MM.1S (cell line): ENCODE results near the gene PLVAP.

Experiments
- DNase-seq: peaks from one replicate; pipeline ENCODE4 v3.0.0-alpha.2; 2015
- H2AFZ ChIP-seq: fragments of 300-600 bp; sonication (generic); 2 replicates; pipeline ENCODE4 v1.6.0; 2016; ENCODE audit warnings: antibody characterized with exemption, low read length
- H3F3A ChIP-seq: fragments of 300-600 bp; sonication (generic); 2 replicates; pipeline ENCODE4 v1.6.1; 2016; ENCODE audit warnings: mild to moderate bottlenecking, antibody characterized with exemption, low read length, moderate library complexity, mixed read lengths; ENCODE audit not compliant: insufficient read depth
- H3K27ac ChIP-seq: fragments of 300-600 bp; sonication (generic); 2 replicates; pipeline ENCODE4 v1.5.1; 2016; ENCODE audit warnings: mild to moderate bottlenecking, low read length
- H3K27me3 ChIP-seq: fragments of 300-600 bp; sonication (generic); replicated peaks from 2 replicates; pipeline ENCODE4 v1.6.0; 2016; ENCODE audit warnings: low read length; ENCODE audit not compliant: insufficient read depth
- H3K36me3 ChIP-seq: fragments of 300-600 bp; sonication (generic); replicated peaks from 2 replicates; pipeline ENCODE4 v1.6.1; 2016; ENCODE audit warnings: mild to moderate bottlenecking, low read length, mixed read lengths; ENCODE audit not compliant: insufficient read depth
- H3K4me1 ChIP-seq: fragments of 300-600 bp; sonication (generic); 2 replicates; pipeline ENCODE4 v1.6.1; 2016; ENCODE audit warnings: low read length, mixed read lengths
- H3K4me2 ChIP-seq: fragments of 300-600 bp; sonication (generic); 2 replicates; pipeline ENCODE4 v1.6.0; 2016; ENCODE audit warnings: low read depth, low read length
- H3K4me3 ChIP-seq: fragments of 300-600 bp; sonication (generic); 2 replicates; pipeline ENCODE4 v1.5.1; 2016; ENCODE audit warnings: low read length, mixed read lengths
- H3K79me2 ChIP-seq: fragments of 300-600 bp; sonication (generic); 2 replicates; pipeline ENCODE4 v1.6.1; 2016; ENCODE audit warnings: mixed run types, low read length, mixed read lengths
- H3K9ac ChIP-seq: fragments of 300-600 bp; sonication (generic); 2 replicates; pipeline ENCODE4 v1.6.1; 2016; ENCODE audit warnings: low read length, mixed read lengths
- H3K9me2 ChIP-seq: fragments of 300-600 bp; sonication (generic); replicated peaks from 2 replicates; pipeline ENCODE4 v1.6.1; 2016; ENCODE audit warnings: mild to moderate bottlenecking, low read length, mixed read lengths; ENCODE audit not compliant: insufficient read depth
- H3K9me3 ChIP-seq: fragments of 300-600 bp; sonication (generic); replicated peaks from 2 replicates; pipeline ENCODE4 v1.6.1; 2016; ENCODE audit warnings: mild to moderate bottlenecking, low read length, mixed read lengths; ENCODE audit not compliant: insufficient read depth
- H4K20me1 ChIP-seq: fragments of 300-600 bp; sonication (generic); 2 replicates; pipeline ENCODE4 v1.6.1; 2016; ENCODE audit warnings: mild to moderate bottlenecking, low read length, moderate library complexity, mixed read lengths; ENCODE audit not compliant: insufficient read depth
- CTCF ChIP-seq: fragments of 300-600 bp; sonication (generic); IDR thresholded peaks from 2 replicates; pipeline ENCODE4 v1.5.1; 2016; ENCODE audit warnings: antibody characterized with exemption, low read length, mixed read lengths
- EZH2 ChIP-seq: fragments of 300-600 bp; sonication (generic); optimal IDR thresholded peaks from 2 replicates; pipeline ENCODE3; 2017; ENCODE audit warnings: low read depth, mild to moderate bottlenecking, antibody characterized with exemption, low read length, mixed read lengths
- EZH2phosphoT487 ChIP-seq: fragments of 300-600 bp; sonication (generic); IDR thresholded peaks from 2 replicates; pipeline ENCODE4 v1.6.1; 2018; ENCODE audit warnings: antibody characterized with exemption, low read length

The PLVAP gene

GRCh38 chr19:17419154-17419620 lies 42.0 kb upstream of the PLVAP start:
- H3K27me3 ChIP-seq, result no peaks in the 10 kb centered on the region
- DNase-seq, result no peak
- H3K9me3 ChIP-seq, result no peaks in the 10 kb centered on the region
- H3K36me3 ChIP-seq, result no peaks in the 10 kb centered on the region
- peaks cover 14% of the 10 kb centered on the region for H3F3A ChIP-seq
- peak overlapping the region; percentile 77 for H3K4me3 ChIP-seq
- H3K4me1 ChIP-seq, result peaks cover 3% of the 10 kb centered on the region; the same call in 1 of the 2 replicates
- peak overlapping the region; percentile 54; the same call in 1 of the 2 replicates for H3K9ac ChIP-seq
- TF ChIP-seq CTCF, result no peak
- TF ChIP-seq EZH2, result no peak
- TF ChIP-seq EZH2phosphoT487, result no peak
- no peaks in the 10 kb centered on the region for H3K9me2 ChIP-seq
- no peaks in the 10 kb centered on the region for H4K20me1 ChIP-seq
- H2AFZ ChIP-seq, result peak overlapping the region; percentile 88
- no peaks in the 10 kb centered on the region for H3K79me2 ChIP-seq
- peak overlapping the region; percentile 86 for H3K4me2 ChIP-seq
- peak overlapping the region; percentile 49; the same call in 1 of the 2 replicates for H3K27ac ChIP-seq

DNA sequence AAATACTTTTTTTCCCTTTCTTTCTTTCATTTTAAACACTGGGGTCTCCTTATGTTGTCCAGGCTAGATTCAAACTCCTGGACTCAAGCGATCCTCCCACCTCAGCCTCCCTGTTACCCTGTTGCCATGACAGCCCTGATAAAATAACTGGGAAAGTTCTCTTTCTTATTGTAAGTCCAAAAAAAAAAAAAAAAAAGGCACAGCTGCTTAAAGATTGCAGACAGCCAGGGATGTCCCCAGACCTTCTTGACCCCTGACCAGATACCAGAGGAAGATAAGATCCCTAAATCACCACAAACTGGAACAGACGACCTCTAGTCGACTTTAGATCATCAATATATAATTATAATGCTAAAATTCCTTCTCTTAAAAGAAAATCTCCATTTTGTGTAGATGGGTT lies 41.6 kb upstream of the PLVAP start:
- no peak for DNase-seq
- Histone ChIP-seq H3F3A (peaks cover 14% of the 10 kb centered on the region), H3K36me3 (no peaks in the 10 kb centered on the region), H3K9me2 (no peaks in the 10 kb centered on the region), H3K4me3 (no peak overlapping the region), H3K27me3 (no peaks in the 10 kb centered on the region), H3K4me1 (peaks cover 3% of the 10 kb centered on the region; the same call in 1 of the 2 replicates), H4K20me1 (no peaks in the 10 kb centered on the region), H3K27ac (no peak overlapping the region), H3K79me2 (no peaks in the 10 kb centered on the region), H3K9me3 (no peaks in the 10 kb centered on the region), H2AFZ (no peak overlapping the region), H3K4me2 (peak overlapping the region; percentile 86; the same call in 1 of the 2 replicates), H3K9ac (no peak overlapping the region)
- TF ChIP-seq CTCF (no peak), EZH2 (no peak), EZH2phosphoT487 (no peak)

GRCh38 chr19:17415121-17415520 lies 38.0 kb upstream of the PLVAP start:
- no peak for DNase-seq
- no peaks in the 10 kb centered on the region for H3K9me2 ChIP-seq
- H3K4me3 ChIP-seq, result no peak overlapping the region
- no peak overlapping the region for H3K9ac ChIP-seq
- no peaks in the 10 kb centered on the region for H4K20me1 ChIP-seq
- no peak overlapping the region for H3K4me2 ChIP-seq
- H3K36me3 ChIP-seq, result no peaks in the 10 kb centered on the region
- peaks cover 10% of the 10 kb centered on the region; the same call in 1 of the 2 replicates for H3F3A ChIP-seq
- no peak for TF ChIP-seq CTCF
- TF ChIP-seq EZH2phosphoT487, result no peak
- TF ChIP-seq EZH2, result no peak
- peaks cover 10% of the 10 kb centered on the region; the same call in 1 of the 2 replicates for H3K4me1 ChIP-seq
- H3K27ac ChIP-seq, result no peak overlapping the region
- peaks cover 9% of the 10 kb centered on the region; the same call in 1 of the 2 replicates for H3K79me2 ChIP-seq
- H2AFZ ChIP-seq, result no peak overlapping the region
- H3K27me3 ChIP-seq, result no peaks in the 10 kb centered on the region
- no peaks in the 10 kb centered on the region for H3K9me3 ChIP-seq
